CD4-positive, alpha-beta T cell treated with Interleukin-6 at 100 ng/mL for 8 hours (primary cell): ENCODE results near the gene SCN5A.

Experiments used
- DNase-seq: peaks from one replicate; pipeline ENCODE4 v3.0.0-alpha.2; 2020; ENCODE audit warnings: mixed read lengths, low spot score

The SCN5A gene

GRCh38 chr3:38538773-38539353 is 110.6 kb downstream of the SCN5A start:
- no peak for DNase-seq

- no peak for DNase-seq
Observed at GRCh38 chr3:38536671-38537070, 112.8 kb downstream of the SCN5A start.

- no peak for DNase-seq
Observed at GRCh38 chr3:38534604-38535003, 114.9 kb downstream of the SCN5A start.

DNA sequence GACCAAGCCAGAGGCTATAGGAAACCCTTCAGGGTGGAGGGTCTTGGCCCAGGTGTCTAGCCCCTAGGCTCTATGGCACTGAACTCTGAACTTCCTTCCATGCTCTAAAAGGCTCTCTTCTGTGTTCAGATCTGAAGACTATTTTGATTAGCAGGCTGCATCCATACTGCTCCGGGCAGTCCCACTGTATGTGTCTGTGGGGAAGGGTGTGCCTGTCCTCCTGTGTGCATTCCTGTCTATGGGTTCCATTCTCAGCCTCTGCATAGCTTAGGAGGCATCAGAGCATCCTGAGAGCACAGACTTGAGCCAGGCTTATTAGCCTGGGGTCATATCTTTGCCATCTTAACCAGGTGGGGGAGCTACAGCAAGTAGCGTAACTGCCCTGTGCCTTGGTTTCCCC is 115.3 kb downstream of the SCN5A start:
- DNase-seq = no peak

GRCh38 chr3:38533285-38533976 is 116.1 kb downstream of the SCN5A start:
- no peak for DNase-seq

DNA sequence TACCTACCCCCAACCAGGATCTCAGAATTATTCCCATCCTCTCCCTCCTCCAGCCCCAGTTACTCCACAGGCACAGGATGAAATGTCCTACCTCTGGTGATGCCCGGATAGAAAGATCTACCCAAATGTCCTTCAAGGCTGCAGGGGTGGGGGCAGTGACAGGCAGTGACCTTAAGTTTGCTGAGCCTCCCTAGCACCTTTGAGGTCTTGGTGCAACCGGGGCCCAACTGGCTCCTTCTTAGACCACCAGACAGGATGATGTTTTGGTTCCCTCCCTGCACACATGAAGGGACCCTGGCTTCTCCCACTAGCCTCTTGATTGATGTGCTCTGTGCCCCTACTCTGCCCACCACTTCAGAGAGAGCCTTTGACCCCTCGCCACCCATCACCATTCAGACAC is 117.0 kb downstream of the SCN5A start:
- no peak for DNase-seq

- DNase-seq = no peak
Observed at GRCh38 chr3:38528457-38528856, 121.0 kb downstream of the SCN5A start.

- DNase-seq = no peak
Observed at GRCh38 chr3:38526792-38527191, 122.7 kb downstream of the SCN5A start.

DNA sequence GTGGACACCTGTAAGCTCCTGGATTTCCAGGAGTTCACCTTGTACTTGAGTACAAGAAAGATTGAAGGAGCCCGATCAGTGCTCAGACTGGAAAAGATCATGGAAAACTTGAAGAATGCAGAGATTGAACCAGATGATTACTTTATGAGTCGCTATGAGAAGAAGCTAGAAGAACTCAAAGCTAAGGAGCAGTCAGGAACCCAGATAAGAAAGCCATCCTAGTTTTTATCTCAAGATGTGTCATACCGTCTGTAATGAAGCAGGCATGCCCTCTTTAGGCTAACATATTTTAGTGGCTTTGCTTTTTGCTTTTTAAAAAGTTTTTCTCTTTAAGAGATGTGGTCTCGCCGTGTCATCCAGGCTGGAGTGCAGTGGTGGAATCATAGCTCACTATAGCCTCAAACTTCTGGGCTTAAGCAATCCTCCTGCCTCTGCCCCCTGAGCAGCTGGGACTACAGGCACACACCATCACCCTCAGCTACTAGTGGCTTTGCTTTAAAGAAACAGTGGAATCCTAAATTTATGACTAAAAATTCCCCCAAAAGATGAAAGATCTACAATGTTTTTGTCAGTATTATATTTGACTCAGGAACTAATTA is 125.2 kb downstream of the SCN5A start:
- no peak for DNase-seq

DNA sequence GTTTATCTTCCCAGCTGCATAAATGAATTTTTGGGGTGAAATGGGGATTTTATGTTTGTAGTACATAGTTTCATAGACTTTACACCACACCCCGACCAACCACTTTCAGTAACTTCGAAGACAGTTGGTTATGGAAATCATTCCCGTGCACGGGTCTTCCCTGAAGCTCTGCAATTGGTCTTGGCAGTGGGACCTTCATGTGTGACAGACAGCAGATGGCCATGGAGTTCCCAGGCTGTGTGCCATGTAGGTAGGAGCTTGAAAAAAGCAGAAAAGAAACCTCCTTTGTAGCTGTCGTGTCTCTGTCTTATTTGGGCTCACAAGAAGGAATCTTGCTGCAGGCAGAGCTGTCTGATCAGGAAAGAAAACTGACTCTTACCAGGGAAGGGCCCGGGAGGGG is 127.5 kb downstream of the SCN5A start:
- DNase-seq = no peak

DNA sequence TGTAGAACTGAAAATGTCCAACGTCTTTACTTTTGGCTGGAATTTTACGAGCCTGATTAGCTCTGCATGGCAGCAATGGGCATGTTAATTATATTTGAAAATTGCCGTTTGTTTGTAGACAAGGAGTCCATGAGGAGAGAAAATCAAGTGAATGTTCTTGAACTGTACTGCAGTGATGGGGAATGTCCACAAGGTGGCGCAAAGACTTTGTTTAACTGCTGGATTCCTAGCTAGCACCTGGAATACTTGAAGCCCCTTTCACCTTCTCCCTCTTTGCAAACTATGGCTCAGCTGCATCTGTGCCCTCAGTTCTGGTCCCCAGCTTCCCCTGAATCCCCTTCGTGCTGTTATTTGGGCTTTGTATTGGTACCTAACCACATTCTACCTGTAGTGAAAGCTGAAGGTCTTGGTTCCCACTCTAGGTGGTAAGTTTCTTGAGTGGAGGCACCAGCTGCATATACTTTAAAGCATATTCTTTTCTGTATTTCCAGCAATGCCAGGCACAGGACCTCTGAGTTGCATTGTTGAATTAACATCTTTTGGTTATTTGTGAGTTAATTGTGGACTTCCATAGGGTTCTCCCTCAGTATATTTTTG is 128.0 kb downstream of the SCN5A start:
- peak; percentile 65 for DNase-seq

DNA sequence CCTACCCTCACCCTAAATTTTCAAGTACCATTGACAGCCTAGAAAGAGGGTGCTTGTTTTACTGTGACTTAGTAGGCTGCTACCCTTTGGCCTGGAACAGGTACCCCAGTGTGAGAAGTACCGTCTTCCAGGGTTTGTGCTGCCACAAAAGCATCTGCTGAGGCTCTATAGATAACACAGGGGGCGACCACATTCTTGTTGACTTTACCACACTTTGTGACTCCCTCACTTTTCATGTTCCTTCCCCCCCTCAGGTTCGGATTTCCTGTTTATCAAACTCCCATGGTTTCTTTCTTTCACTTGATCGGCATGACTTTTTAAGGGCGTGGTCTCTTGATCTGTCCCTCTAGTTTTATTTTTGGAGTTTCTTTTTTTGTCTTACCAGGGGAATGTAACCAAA is 129.8 kb downstream of the SCN5A start:
- peak; percentile 55 for DNase-seq

DNA sequence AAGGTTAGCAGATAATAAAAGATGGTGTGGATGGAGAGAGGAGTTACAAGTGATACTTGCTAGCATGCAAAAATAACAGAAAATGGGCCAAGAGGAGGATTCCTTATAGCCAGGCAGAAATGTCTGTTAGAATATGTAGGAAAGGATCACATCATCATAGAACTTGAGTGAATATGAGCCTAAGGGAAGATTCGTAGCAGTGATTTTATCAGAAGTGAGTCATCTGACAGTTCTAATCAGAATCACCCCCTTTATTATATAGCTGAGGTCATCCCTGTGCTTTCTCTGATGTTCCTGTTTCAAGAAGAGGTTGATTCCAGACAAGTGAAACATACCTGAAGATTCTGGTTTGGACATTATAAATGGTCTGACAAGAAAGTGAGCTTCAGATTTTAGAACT is 130.5 kb downstream of the SCN5A start:
- no peak for DNase-seq

- no peak for DNase-seq
Observed at GRCh38 chr3:38516669-38517068, 132.8 kb downstream of the SCN5A start.

- no peak for DNase-seq
Observed at GRCh38 chr3:38515367-38515766, 134.1 kb downstream of the SCN5A start.

DNA sequence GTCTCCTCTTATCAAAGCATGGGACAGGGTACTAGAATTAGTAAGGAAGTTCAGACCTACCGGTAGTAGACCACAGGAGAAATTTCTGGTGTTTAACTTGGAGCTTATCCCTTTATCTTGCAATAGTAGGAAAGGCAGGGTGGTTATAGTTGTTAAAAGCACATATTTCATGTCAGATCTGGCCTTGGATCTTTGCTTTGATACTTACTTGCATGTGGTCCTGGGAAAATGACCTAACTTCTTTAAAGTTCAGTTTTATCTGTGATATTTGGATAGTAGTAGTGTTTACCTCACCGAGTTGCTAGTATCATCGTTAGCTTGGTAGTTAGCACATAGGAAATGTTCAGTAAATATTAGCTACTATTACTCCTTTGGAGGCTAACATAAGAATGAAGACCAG is 137.9 kb downstream of the SCN5A start:
- DNase-seq = no peak

- no peak for DNase-seq
Observed at GRCh38 chr3:38510631-38511030, 138.9 kb downstream of the SCN5A start.

DNA sequence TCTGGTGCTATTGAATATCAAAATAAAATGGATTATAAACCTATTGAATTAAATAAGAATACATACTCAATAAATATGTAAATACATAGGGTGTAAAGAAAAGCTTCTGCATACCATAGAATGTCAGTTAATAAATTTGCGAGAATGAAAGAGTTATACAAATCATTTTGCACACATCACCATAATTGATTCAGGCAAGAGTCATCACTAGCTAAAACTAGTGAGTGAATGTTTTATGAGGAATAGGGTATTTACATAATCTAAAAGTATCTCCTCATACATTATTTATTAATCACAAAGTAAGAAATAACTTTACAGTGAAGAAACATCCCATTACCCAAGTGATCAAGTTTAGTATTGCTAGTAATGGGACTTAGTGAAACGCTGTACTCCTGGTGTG is 139.8 kb downstream of the SCN5A start:
- DNase-seq = no peak

GRCh38 chr3:38507120-38507519 is 142.4 kb downstream of the SCN5A start:
- DNase-seq = no peak

DNA sequence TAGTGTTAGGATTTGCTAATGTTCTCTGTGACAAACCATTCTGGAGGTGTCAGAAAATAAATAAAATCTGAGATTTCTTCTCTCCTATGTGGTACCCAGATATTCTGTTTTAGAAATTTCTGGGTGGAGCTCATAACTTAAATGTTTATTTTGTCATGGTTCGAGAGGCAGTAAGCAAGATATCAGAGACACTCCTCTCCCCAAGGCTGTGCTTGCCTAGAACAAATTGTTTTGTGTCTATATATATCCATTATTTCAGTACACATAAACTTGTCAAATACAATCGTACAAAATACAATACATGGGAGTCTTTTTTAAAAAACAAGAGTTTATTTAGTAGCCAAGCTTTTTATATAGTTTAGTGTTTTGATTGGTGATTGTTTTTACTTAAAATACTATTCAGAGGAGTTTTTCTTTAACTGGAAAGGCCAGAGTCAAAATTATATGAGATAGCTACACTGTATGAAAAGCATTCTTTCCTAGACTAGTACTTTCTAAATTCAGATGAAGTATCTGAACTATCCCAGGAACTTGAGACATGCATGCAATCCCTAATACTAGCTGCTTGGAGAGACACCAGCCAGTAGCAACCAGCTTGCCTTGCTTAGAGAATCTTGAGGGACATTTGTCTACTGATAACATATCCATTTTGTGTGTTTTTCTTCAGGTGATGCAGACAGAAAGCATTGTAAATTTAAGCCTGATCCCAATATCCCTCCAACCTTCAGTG is 148.6 kb downstream of the SCN5A start:
- no peak for DNase-seq
